Femur (tissue), 1 donor: Measurements from ENCODE around the gene SMG5.

Experiments used
- DNase-seq: peaks from one replicate; pipeline ENCODE4 v3.0.0-alpha.2; 2017

The SMG5 gene

GRCh38 chr1:156203331-156203730 lies 79.3 kb downstream of the SMG5 start:
- no peak for DNase-seq

- no peak for DNase-seq
Measured at GRCh38 chr1:156200044-156200443, 82.6 kb downstream of the SMG5 start.
